ENCODE results near the gene ITPRID1. TPM values are rescaled to one million over a fixed set of nuclear protein-coding genes. Genes with fewer than 3 reads are reported as not detected.

The ITPRID1 gene
- total and polyA plus RNA-seq, 9 of the 15 experiments (the other 6 are each of a cell fraction or from before 2014, with no cell fraction given) = not detected

DNA sequence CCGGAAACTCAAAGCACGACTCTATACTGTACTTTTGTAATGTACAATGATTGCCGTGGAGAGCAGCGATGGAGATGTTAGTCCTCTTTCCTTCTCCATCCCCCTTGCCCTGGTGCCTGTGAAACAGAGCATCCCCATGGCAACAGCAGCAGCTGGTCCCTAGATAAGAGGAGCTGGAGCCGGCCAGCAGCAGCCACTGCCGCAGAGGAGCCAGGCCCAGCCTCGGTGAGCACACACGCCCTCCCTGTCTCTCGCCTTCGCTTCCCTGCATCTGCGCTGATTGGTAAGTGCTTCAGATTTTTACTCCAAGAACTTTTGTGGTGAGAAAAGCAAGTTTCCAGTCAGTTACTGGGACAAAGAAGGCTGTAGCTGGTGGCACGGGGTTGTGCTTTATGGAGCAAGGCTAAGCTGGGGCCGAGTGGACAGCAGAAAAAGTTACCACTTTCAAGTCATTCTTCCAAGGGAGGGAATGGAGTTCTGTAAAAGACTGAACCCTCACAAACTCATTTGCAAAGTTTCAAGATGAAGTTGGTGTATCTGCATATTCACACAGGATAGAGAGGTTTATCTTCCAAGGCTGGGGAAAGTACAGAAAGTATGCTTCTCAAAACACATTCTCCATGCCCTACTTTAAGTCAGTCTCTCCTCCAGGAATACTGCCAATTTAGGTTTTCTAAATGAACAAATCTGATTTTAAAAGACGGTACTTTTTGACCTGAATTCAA is 173.3 kb downstream of the ITPRID1 start, which contains the start of gene PPP1R17:
Gene PPP1R17 (plus strand): TSS at position 192 of the 725 bp plus-strand sequence. CDS start 5,227 bp downstream, outside the sequence.
- Histone ChIP-seq H3K9ac (ENCODE audit: insufficient read depth in 1 of 2, low read depth in 2 of 2, low read length in 2 of 2) (no peak within 1 kb of the TSS), H3K4me3 (no peak within 1 kb of the TSS), H3K4me2 (ENCODE audit: insufficient read depth, low read length) (no peak within 1 kb of the TSS), H4K20me1 (replicated peaks; ENCODE audit: control insufficient read depth, insufficient read depth, low read length) (no peaks in the 10 kb centered on the region; the same call in 1 of the 2 replicates), H3K79me2 (ENCODE audit: control insufficient read depth, insufficient read depth, low read length) (no peaks in the 10 kb centered on the region), H3K9me1 (ENCODE audit: control insufficient read depth, insufficient read depth, low read length) (no peaks in the 10 kb centered on the region), H3K27me3 (ENCODE audit: control insufficient read depth in 2 of 2, insufficient read depth in 2 of 2, low read length in 2 of 2) (no peaks in the 10 kb centered on the region), H3K4me1 (replicated peaks in 1 of 2; ENCODE audit: control insufficient read depth in 2 of 2, insufficient read depth in 2 of 2, low read length in 2 of 2) (no peaks in the 10 kb centered on the region), H3K36me3 (ENCODE audit: control insufficient read depth, insufficient read depth, low read length) (no peaks in the 10 kb centered on the region), H3K9me3 (replicated peaks; ENCODE audit: control insufficient read depth, insufficient read depth, low read depth, low read length) (no peaks in the 10 kb centered on the region), H2AFZ (ENCODE audit: low read depth, low read length) (no peak within 1 kb of the TSS), H3K27ac (ENCODE audit: extremely low read depth, low read depth, low read length) (no peak within 1 kb of the TSS)
- ChIA-PET POLR2A (no interaction called here), CTCF (ENCODE audit: low intra/inter-chr PET ratio) (no interaction called here)
- no peak for FAIRE-seq
- in situ Hi-C loops (cut with MboI) (no loop called here), intact Hi-C loops (cut with micrococcal nuclease) (no loop called here)
- WGBS (ENCODE audit: insufficient coverage, low coverage, missing lambda C conversion rate) = under 1% methylated on average over 14 of the region's 14 CpGs
- BruUV-seq (replicated peaks) = no TSS peak
- TF ChIP-seq RFX1 (IDR thresholded peaks at IDR 0.05) (peak; percentile 66), ZNF217 (CRISPR knock-in tag; IDR thresholded peaks at IDR 0.05) (no peak), BCL6 (CRISPR knock-in tag; IDR thresholded peaks at IDR 0.05) (no peak), FOXK1 (CRISPR knock-in tag; IDR thresholded peaks at IDR 0.05; ENCODE audit: borderline replicate concordance) (no peak), HIVEP1 (CRISPR knock-in tag; IDR thresholded peaks at IDR 0.05) (no peak), ZNF165 (CRISPR knock-in tag; IDR thresholded peaks at IDR 0.05; ENCODE audit: borderline replicate concordance) (no peak), MYBL2 (IDR thresholded peaks at IDR 0.05; ENCODE audit: low read depth) (no peak), MYBL2 (CRISPR knock-in tag; IDR thresholded peaks at IDR 0.05; ENCODE audit: borderline replicate concordance) (no peak), ZNF444 (CRISPR knock-in tag; IDR thresholded peaks at IDR 0.05) (no peak)
- TF ChIP-seq, protein P1, sequence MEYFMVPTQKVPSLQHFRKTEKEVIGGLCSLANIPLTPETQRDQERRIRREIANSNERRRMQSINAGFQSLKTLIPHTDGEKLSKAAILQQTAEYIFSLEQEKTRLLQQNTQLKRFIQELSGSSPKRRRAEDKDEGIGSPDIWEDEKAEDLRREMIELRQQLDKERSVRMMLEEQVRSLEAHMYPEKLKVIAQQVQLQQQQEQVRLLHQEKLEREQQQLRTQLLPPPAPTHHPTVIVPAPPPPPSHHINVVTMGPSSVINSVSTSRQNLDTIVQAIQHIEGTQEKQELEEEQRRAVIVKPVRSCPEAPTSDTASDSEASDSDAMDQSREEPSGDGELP (CRISPR knock-in tag; IDR thresholded peaks at IDR 0.05; ENCODE audit: borderline replicate concordance) = peak; percentile 31; the same call in 1 of the 2 replicates
- peak in 2 of 4 experiments; percentile 12 to 13 for DNase-seq (ENCODE audit: extremely low read depth in 1 of 4, low spot score in 3 of 4)
- ATAC-seq = peak; percentile 52; the same call in 2 of the 3 replicates
